GM12878 (cell line): Measurements from ENCODE around the gene MR1. TPM values are rescaled to one million over a fixed set of nuclear protein-coding genes. Genes with fewer than 3 reads are reported as not detected.

ENCODE experiments used
- ATAC-seq: fragments of 200-7000 bp; cut with Tn5 transposase; 3 replicates; pipeline ENCODE4 v1.9.1; 2020; ENCODE audit warnings: mild to moderate bottlenecking, moderate library complexity
- BruUV-seq: library from RNA; stranded (reverse); fragments of 400-500 nt; replicated peaks from 2 replicates; lab custom pipeline; 2021; lab: Mats Ljungman, UMichigan
- CTCF ChIA-PET: fragments of 300-600 bp; sonication (Branson Sonifier 250); formaldehyde crosslinking; extraction: SDS; loops from one replicate; lab custom pipeline; 2021; ENCODE audit warnings: inconsistent platforms; lab: Yijun Ruan, JAX
- POLR2A ChIA-PET: fragments of 350-600 bp; formaldehyde crosslinking; extraction: SDS; loops from one replicate; lab custom pipeline; 2021; ENCODE audit warnings: inconsistent platforms; lab: Charles Lee
- RAD21 ChIA-PET: fragments of 300-600 bp; sonication (Branson Sonifier 250); formaldehyde crosslinking; loops from one replicate; lab custom pipeline; 2023; ENCODE audit warnings: antibody characterized with exemption; ENCODE audit not compliant: unreplicated experiment; lab: Charles Lee
- SMC1A ChIA-PET: fragments of 300-600 bp; sonication (Branson Sonifier 250); formaldehyde crosslinking; loops from one replicate; lab custom pipeline; 2023; ENCODE audit not compliant: unreplicated experiment, uncharacterized antibody; lab: Charles Lee
- DNase-seq: peaks from one replicate; pipeline ENCODE4 v3.0.0-alpha.2; 2011; ENCODE audit warnings: low read depth, low spot score
- FAIRE-seq: peaks from 3 replicates; lab custom pipeline; 2011; peaks lifted over from hg19 to GRCh38; lab: Jason Lieb, UNC
- H2AFZ ChIP-seq: 2 replicates; pipeline ENCODE4 v1.6.0; 2011; ENCODE audit warnings: low read depth, low read length, control low read depth; ENCODE audit not compliant: control insufficient read depth
- H3K27ac ChIP-seq: 2 replicates; pipeline ENCODE4 v1.5.1; 2011; ENCODE audit warnings: control low read depth; ENCODE audit not compliant: control insufficient read depth, insufficient read depth
- H3K27me3 ChIP-seq, 2 experiments: replicated peaks in 1 of 2; 2 replicates each; pipeline versions ENCODE4 v1.6.0 to v1.6.1; 2011; ENCODE audit warnings: low read length in 1 of 2; ENCODE audit not compliant: control insufficient read depth in 2 of 2, insufficient read depth in 2 of 2
- H3K36me3 ChIP-seq, 2 experiments: 2 replicates each; pipeline ENCODE4 v1.5.1; 2011; ENCODE audit warnings: low read length in 1 of 2; ENCODE audit not compliant: control insufficient read depth in 2 of 2, insufficient read depth in 2 of 2
- H3K4me1 ChIP-seq: 2 replicates; pipeline ENCODE4 v1.6.1; 2011; ENCODE audit warnings: mild to moderate bottlenecking, low read length, moderate library complexity, mixed read lengths; ENCODE audit not compliant: control insufficient read depth, insufficient read depth
- H3K4me2 ChIP-seq: 2 replicates; pipeline ENCODE4 v1.6.0; 2011; ENCODE audit warnings: control low read depth; ENCODE audit not compliant: control insufficient read depth, insufficient read depth
- H3K4me3 ChIP-seq: fragments of 200-600 bp; sonication (generic); 2 replicates; pipeline ENCODE4 v1.5.1; 2016
- H3K79me2 ChIP-seq: 2 replicates; pipeline ENCODE4 v1.6.0; 2011; ENCODE audit warnings: low read length; ENCODE audit not compliant: control insufficient read depth, insufficient read depth
- H3K9ac ChIP-seq: 2 replicates; pipeline ENCODE4 v1.8.0; 2011; ENCODE audit warnings: low read length, control low read depth, mixed read lengths; ENCODE audit not compliant: control insufficient read depth, insufficient read depth
- H3K9me3 ChIP-seq: replicated peaks from 3 replicates; pipeline ENCODE4 v1.5.1; 2011; ENCODE audit warnings: mild to moderate bottlenecking, low read length; ENCODE audit not compliant: control insufficient read depth, insufficient read depth
- H4K20me1 ChIP-seq: 2 replicates; pipeline ENCODE4 v1.6.0; 2011; ENCODE audit not compliant: control insufficient read depth, insufficient read depth
- EGR1 ChIP-seq, 2 experiments: IDR thresholded peaks; 1 replicate in 1 of 2; 2 replicates in 1 of 2; pipeline ENCODE4 v1.6.1; 2011 to 2012; ENCODE audit warnings: low read depth in 2 of 2, low read length in 2 of 2, borderline replicate concordance in 1 of 2, mild to moderate bottlenecking in 1 of 2, moderate library complexity in 1 of 2
- EP300 ChIP-seq, 2 experiments: fragments of 150-350 bp in 1 of 2; IDR thresholded peaks; 2 replicates each; pipeline ENCODE4 v1.6.1; 2011 to 2012; ENCODE audit warnings: low read depth in 2 of 2, low read length in 2 of 2, borderline replicate concordance in 1 of 2, improper control_type of control experiment in 1 of 2, inconsistent platforms in 1 of 2; ENCODE audit not compliant: control insufficient read depth in 1 of 2
- GATAD2B ChIP-seq: fragments of 450-650 bp; conservative IDR thresholded peaks from 2 replicates; pipeline ENCODE4 v1.6.1; 2017; ENCODE audit warnings: low read depth, mild to moderate bottlenecking, moderate library complexity
- MXI1 ChIP-seq: fragments of 150-350 bp; IDR thresholded peaks from 2 replicates; pipeline ENCODE4 v1.6.1; 2011; ENCODE audit warnings: low read depth, mild to moderate bottlenecking, inconsistent platforms, low read length, improper control_type of control experiment
- NR2C1 ChIP-seq: fragments of 450-650 bp; IDR thresholded peaks from 2 replicates; pipeline ENCODE4 v1.6.1; 2017; ENCODE audit warnings: antibody characterized with exemption, mild to moderate bottlenecking, moderate library complexity
- RFX5 ChIP-seq: IDR thresholded peaks from 2 replicates; pipeline ENCODE4 v1.6.1; 2011; ENCODE audit warnings: low read depth, low read length, improper control_type of control experiment
- SIX5 ChIP-seq: IDR thresholded peaks from 2 replicates; pipeline ENCODE4 v1.6.1; 2011; ENCODE audit warnings: mild to moderate bottlenecking, low read depth, low read length, moderate library complexity; ENCODE audit not compliant: severe bottlenecking
- WGBS: methylation state at CpG from one replicate; pipeline ENCODE4 v1.1.6; 2016; ENCODE audit warnings: low lambda C conversion rate; ENCODE audit not compliant: insufficient replicate concordance, insufficient coverage; ENCODE audit errors: missing lambda C conversion rate; 5-methylcytosine and 5-hydroxymethylcytosine counted together
- in situ Hi-C: fragments of 300-500 bp; cut with MboI; formaldehyde crosslinking; loops from 9 replicates; pipeline ENCODE4 v1.14.3; 2018; ENCODE audit warnings: mixed read lengths
- intact Hi-C: fragments of 100-400 bp; cut with micrococcal nuclease; formaldehyde crosslinking; loops from one replicate; pipeline ENCODE4 v1.14.2; 2022; ENCODE audit not compliant: unreplicated experiment
- polyA plus RNA-seq, 11 experiments: library from polyadenylated mRNA; depleted of rRNA in 4 of 11; unstranded in 6 of 11; stranded (reverse) in 5 of 11; fragments of >200 nt; fragmentation: Nextera tagmentation in 4 of 11; fragmentation: Illumina TruSeq in 1 of 11; extraction: Ambion mirVana in 4 of 11; extraction: Trizol in 1 of 11; gene quantifications; 1 replicate in 1 of 11; 2 replicates in 10 of 11; pipeline versions ENCODE4 v1.2.1 to v1.2.3, GENCODE V29; 2011 to 2016; ENCODE audit warnings: inconsistent platforms in 2 of 11, missing spikeins in 2 of 11, low read depth in 1 of 11
- total RNA-seq, 4 experiments: library from RNA; depleted of rRNA in 3 of 4; stranded (reverse); fragments of >200 nt in 3 of 4; fragmentation: Illumina TruSeq in 1 of 4; extraction: Trizol in 1 of 4; gene quantifications; 2 replicates each; pipeline versions ENCODE4 v1.2.1 to v1.2.3, GENCODE V29; 2013 to 2021
- TF ChIP-seq, protein P1 (sequence below): fragments of 450-650 bp; IDR thresholded peaks from 2 replicates; pipeline ENCODE4 v1.6.1; 2017; ENCODE audit warnings: antibody characterized with exemption, mild to moderate bottlenecking, moderate library complexity
- TF ChIP-seq, protein P2 (sequence below): fragments of 450-650 bp; IDR thresholded peaks from 2 replicates; pipeline ENCODE4 v1.6.1; 2017; ENCODE audit warnings: borderline replicate concordance

The MR1 gene
- total and polyA plus RNA-seq, 10 of the 15 experiments (the other 5 are each of a cell fraction or from before 2014, with no cell fraction given) = 24.7 to 65.9 (median 30.9) TPM

DNA sequence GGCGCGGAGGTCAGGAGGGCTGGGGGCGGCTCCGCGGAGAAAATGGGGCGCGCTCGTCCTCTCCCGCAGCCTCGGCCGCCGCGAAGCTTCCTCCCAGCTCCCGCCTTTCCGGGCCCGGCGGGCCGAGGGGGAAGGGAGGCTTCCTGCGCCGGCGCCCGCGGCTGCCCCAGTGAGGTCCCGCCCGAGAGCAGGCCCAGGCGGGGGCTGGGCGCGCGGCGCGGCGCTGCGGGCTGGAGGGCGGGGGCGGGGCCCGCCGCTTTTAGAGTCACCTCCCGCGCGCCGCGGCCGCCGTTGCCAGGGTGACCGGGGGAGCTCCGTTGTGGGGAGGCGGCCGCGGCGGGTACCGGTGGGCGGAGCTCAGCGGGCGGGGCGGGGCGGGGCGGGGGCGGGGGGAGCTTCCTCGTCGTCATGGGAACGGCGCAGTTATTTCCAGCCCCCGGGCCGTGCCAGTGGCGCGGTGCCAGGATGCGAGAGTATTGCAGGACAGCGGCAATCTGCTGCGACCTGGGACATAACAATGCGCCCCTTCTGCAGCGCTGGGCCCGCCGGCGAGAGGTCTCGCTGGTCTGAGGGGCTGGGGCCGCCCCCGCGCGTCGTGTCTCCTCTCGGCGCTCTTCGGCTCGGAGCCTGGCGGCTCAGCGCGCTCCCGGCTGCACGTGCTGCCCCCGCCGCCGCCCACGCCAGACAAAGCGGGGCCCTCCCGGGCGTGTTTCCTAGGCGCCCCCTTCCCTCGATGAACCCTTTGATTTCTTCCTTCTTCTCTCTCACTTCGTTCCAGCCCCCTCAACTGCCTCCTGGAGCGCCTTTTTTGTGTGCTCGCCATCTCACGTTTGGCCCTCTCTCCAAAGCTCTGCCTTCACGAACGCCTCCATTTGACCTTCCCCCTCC lies 71.6 kb downstream of the MR1 start (continued):
- peak in 1 of 2 experiments; percentile 82; a peak in 2 of 3 replicates for TF ChIP-seq EGR1 (IDR thresholded peaks at IDR 0.05; ENCODE audit: borderline replicate concordance in 1 of 2, low read depth in 2 of 2, low read length in 2 of 2)
- peak; percentile 13 for TF ChIP-seq SIX5
- peak; percentile 64 for TF ChIP-seq GATAD2B
- TF ChIP-seq, all 136 proteins: peak for 24

DNA sequence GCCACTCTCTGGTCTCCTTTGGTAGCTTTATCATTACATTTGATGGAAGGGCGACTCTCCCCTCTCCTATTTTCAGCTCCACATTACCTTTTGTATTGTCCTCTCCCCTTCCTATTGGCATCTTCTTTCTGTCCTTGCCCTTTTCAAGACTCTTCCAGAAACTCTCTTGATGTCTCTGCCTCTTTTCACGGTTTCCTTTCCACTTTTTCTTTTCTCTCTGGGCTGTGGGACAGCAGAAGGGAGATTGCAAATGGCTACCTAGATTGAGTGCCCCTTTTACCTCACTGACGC lies 72.2 kb downstream of the MR1 start:
- WGBS = 33% methylated on average over 3 of the region's 3 CpGs
- Histone ChIP-seq H4K20me1 (no peaks in the 10 kb centered on the region), H3K27ac (no peak overlapping the region), H3K36me3 (no peaks in the 10 kb centered on the region), H3K9me3 (no peaks in the 10 kb centered on the region), H3K4me3 (no peak overlapping the region), H3K27me3 (no peaks in the 10 kb centered on the region), H3K79me2 (peaks cover 1% of the 10 kb centered on the region), H3K4me2 (peak overlapping the region; percentile 60; the same call in 1 of the 2 replicates), H2AFZ (no peak overlapping the region), H3K9ac (no peak overlapping the region), H3K4me1 (peaks cover 38% of the 10 kb centered on the region)
- DNase-seq (no peak), ATAC-seq (no peak), FAIRE-seq (no peak)
- TF ChIP-seq MXI1 (no peak), EP300 (IDR thresholded peaks at IDR 0.05; ENCODE audit: borderline replicate concordance in 1 of 2, control insufficient read depth in 1 of 2, low read depth in 2 of 2, low read length in 2 of 2) (no peak), NR2C1 (no peak), RFX5 (no peak)
- TF ChIP-seq, protein P1, sequence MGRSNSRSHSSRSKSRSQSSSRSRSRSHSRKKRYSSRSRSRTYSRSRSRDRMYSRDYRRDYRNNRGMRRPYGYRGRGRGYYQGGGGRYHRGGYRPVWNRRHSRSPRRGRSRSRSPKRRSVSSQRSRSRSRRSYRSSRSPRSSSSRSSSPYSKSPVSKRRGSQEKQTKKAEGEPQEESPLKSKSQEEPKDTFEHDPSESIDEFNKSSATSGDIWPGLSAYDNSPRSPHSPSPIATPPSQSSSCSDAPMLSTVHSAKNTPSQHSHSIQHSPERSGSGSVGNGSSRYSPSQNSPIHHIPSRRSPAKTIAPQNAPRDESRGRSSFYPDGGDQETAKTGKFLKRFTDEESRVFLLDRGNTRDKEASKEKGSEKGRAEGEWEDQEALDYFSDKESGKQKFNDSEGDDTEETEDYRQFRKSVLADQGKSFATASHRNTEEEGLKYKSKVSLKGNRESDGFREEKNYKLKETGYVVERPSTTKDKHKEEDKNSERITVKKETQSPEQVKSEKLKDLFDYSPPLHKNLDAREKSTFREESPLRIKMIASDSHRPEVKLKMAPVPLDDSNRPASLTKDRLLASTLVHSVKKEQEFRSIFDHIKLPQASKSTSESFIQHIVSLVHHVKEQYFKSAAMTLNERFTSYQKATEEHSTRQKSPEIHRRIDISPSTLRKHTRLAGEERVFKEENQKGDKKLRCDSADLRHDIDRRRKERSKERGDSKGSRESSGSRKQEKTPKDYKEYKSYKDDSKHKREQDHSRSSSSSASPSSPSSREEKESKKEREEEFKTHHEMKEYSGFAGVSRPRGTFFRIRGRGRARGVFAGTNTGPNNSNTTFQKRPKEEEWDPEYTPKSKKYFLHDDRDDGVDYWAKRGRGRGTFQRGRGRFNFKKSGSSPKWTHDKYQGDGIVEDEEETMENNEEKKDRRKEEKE = no peak
- TF ChIP-seq, protein P2, sequence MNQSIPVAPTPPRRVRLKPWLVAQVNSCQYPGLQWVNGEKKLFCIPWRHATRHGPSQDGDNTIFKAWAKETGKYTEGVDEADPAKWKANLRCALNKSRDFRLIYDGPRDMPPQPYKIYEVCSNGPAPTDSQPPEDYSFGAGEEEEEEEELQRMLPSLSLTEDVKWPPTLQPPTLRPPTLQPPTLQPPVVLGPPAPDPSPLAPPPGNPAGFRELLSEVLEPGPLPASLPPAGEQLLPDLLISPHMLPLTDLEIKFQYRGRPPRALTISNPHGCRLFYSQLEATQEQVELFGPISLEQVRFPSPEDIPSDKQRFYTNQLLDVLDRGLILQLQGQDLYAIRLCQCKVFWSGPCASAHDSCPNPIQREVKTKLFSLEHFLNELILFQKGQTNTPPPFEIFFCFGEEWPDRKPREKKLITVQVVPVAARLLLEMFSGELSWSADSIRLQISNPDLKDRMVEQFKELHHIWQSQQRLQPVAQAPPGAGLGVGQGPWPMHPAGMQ = no peak
- BruUV-seq = no TSS peak
- SMC1A ChIA-PET = interaction anchor here (0.7 to 39.2 kb wide), 5 partner anchors 9 to 35 kb away, joined by 3 to 1399 read pairs (median 15); no protein-coding TSS in a partner anchor
- CTCF ChIA-PET = interaction anchor here (1.9 to 38.4 kb wide), 4 partner anchors 10 to 34 kb away, joined by 5 to 1067 read pairs (median 20); no protein-coding TSS in a partner anchor
- RAD21 ChIA-PET = interaction anchor here (1.2 to 26.9 kb wide), 10 partner anchors 9 to 324 kb away, joined by 3 to 966 read pairs (median 12); no protein-coding TSS in a partner anchor
- in situ Hi-C loops (no loop called here), intact Hi-C loops (no loop called here)
- POLR2A ChIA-PET = interaction anchor here (0.6 to 16.3 kb wide), 11 partner anchors 9 to 93 kb away, joined by 3 to 256 read pairs (median 8); partner anchors contain the start of genes IER5 and STX6
